ENCODE measurements around the gene LMLN.

DNA sequence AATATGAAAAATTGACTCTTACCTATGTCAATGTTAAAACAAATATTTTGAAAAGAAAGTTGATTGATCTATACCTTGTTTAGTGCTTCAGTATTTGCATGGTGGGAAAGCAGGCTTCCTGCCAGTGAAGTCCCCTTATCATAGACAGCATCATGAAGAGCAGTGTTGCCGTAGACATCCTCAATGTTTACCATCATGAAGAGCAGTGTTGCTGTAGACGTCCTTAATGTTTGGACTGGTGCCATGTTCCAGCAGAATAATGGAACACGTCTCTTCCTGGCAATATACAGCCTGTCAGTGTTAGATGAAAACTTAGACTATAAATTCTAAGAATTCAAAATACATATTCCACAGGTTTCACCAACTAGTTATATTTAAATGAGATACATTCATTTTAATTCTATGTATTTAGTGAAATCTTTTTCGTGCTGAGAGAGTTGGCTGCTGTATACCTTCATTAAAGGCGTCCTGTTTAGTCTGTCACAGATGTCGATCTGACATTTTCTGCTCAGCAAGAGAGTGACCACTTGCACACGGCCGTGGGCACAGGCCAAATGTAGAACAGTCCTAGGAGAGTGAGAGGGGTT is 116.8 kb downstream of the LMLN start:
- TF ChIP-seq, protein P1, sequence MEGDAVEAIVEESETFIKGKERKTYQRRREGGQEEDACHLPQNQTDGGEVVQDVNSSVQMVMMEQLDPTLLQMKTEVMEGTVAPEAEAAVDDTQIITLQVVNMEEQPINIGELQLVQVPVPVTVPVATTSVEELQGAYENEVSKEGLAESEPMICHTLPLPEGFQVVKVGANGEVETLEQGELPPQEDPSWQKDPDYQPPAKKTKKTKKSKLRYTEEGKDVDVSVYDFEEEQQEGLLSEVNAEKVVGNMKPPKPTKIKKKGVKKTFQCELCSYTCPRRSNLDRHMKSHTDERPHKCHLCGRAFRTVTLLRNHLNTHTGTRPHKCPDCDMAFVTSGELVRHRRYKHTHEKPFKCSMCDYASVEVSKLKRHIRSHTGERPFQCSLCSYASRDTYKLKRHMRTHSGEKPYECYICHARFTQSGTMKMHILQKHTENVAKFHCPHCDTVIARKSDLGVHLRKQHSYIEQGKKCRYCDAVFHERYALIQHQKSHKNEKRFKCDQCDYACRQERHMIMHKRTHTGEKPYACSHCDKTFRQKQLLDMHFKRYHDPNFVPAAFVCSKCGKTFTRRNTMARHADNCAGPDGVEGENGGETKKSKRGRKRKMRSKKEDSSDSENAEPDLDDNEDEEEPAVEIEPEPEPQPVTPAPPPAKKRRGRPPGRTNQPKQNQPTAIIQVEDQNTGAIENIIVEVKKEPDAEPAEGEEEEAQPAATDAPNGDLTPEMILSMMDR (IDR thresholded peaks at IDR 0.05) = no peak
- TF ChIP-seq ZFX (IDR thresholded peaks at IDR 0.05; ENCODE audit: borderline replicate concordance) = no peak
